Transverse colon (tissue), 4 donors: Measurements from ENCODE around the gene FYB1.

Experiments
- EP300 ChIP-seq: sonication (generic); formaldehyde crosslinking; IDR thresholded peaks from one replicate; pipeline ENCODE4 v1.6.1; 2017; ENCODE audit warnings: antibody characterized with exemption, low read depth
- POLR2AphosphoS5 ChIP-seq, 3 donors: sonication (generic); formaldehyde crosslinking; IDR thresholded peaks; one replicate each; pipeline ENCODE4 v1.6.1; 2016; ENCODE audit warnings: antibody characterized with exemption in 3 of 3
- TF ChIP-seq, protein P1 (sequence below), 5 experiments: fragments of 200-600 bp in 3 of 5; fragments of 450-650 bp in 2 of 5; sonication (generic) in 3 of 5; IDR thresholded peaks; 1 replicate in 2 of 5; 2 replicates in 3 of 5; pipeline ENCODE4 v1.5.1; 2016 to 2017; ENCODE audit warnings: antibody characterized with exemption in 5 of 5, inconsistent platforms in 3 of 5, mild to moderate bottlenecking in 2 of 5, moderate library complexity in 1 of 5

DNA sequence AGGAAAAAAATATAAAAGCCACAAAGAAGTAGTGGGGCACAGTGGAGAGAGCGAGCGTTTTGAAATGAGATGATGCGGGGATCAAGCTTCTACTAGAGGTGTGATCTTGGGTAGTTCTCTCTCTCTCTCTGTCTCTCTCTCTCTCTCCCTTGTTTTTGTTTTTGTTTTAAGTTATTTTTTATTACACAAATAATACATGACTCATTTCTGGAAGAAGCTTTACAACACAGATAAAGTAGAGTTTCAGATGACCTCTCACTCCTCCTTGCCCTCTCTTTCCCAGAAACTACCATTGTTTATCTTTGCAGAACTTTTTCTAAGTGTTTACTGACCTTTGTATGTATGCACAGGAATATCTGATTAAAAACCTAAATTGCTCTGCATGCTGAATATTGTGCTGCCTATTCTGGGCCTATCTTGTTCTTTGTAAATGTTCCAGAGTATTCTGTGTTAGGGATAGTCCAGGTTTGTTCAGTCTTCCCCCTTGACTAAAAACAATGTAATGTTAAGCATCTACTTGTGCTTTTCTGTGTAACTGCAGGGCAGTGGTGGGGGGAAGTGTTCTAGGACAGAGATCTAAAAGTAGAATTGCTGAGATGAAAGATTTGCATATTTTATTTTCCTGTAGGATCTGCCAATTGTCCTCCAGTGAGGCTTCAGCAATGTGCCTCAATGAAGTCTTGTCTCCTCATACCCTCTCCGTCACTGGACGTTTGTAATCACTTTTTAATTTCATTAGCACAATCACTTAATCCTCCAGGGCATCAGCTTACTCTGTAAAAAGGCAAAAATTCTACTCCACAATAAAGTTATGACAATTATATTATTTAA is 52.0 kb downstream of the FYB1 start:
- TF ChIP-seq EP300 (no peak), POLR2AphosphoS5 (IDR thresholded peaks at IDR 0.05) (no peak)
- TF ChIP-seq, protein P1, sequence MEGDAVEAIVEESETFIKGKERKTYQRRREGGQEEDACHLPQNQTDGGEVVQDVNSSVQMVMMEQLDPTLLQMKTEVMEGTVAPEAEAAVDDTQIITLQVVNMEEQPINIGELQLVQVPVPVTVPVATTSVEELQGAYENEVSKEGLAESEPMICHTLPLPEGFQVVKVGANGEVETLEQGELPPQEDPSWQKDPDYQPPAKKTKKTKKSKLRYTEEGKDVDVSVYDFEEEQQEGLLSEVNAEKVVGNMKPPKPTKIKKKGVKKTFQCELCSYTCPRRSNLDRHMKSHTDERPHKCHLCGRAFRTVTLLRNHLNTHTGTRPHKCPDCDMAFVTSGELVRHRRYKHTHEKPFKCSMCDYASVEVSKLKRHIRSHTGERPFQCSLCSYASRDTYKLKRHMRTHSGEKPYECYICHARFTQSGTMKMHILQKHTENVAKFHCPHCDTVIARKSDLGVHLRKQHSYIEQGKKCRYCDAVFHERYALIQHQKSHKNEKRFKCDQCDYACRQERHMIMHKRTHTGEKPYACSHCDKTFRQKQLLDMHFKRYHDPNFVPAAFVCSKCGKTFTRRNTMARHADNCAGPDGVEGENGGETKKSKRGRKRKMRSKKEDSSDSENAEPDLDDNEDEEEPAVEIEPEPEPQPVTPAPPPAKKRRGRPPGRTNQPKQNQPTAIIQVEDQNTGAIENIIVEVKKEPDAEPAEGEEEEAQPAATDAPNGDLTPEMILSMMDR (IDR thresholded peaks at IDR 0.05): no peak
